Activated B cell treated with CpG ODN at 0.5 μM for 24 hours (primary cell): ENCODE measurements around the gene TXNDC2. TPM values are rescaled to one million over a fixed set of nuclear protein-coding genes. Genes with fewer than 3 reads are reported as not detected.
A peak's percentile ranks its signal among the peaks of the same experiment; 100 is the strongest.

Source experiments
- ATAC-seq: fragments of 200-7000 bp; cut with Tn5 transposase; one replicate; pipeline ENCODE4 v1.10.0; 2021; ENCODE audit warnings: low read depth, mild to moderate bottlenecking, moderate library complexity
- CTCF ChIA-PET: fragments of 350-600 bp; sonication (Branson Sonifier 250); formaldehyde crosslinking; loops from one replicate; lab custom pipeline; 2021; ENCODE audit warnings: antibody characterized with exemption; lab: Charles Lee
- POLR2A ChIA-PET: fragments of 350-600 bp; sonication (Branson Sonifier 250); formaldehyde crosslinking; loops from one replicate; lab custom pipeline; 2021; ENCODE audit warnings: antibody characterized with exemption; lab: Charles Lee
- DNase-seq: peaks from one replicate; pipeline ENCODE4 v3.0.0; 2022
- H3K27ac Mint-ChIP-seq: one replicate; pipeline ENCODE4 v1.8.0; 2020; ENCODE audit warnings: mixed read lengths
- H3K27me3 Mint-ChIP-seq: one replicate; pipeline ENCODE4 v1.8.0; 2021; ENCODE audit warnings: mixed read lengths
- H3K36me3 Mint-ChIP-seq: one replicate; pipeline ENCODE4 v1.8.0; 2021; ENCODE audit warnings: low read depth, mixed read lengths
- H3K4me1 Mint-ChIP-seq: one replicate; pipeline ENCODE4 v1.8.0; 2021; ENCODE audit warnings: mixed read lengths
- H3K4me3 Mint-ChIP-seq: one replicate; pipeline ENCODE4 v1.8.0; 2020; ENCODE audit warnings: mild to moderate bottlenecking, mixed read lengths
- H3K9me3 Mint-ChIP-seq: one replicate; pipeline ENCODE4 v1.8.0; 2020; ENCODE audit warnings: mixed read lengths
- CTCF ChIP-seq: fragments of 200-600 bp; IDR thresholded peaks from one replicate; pipeline ENCODE4 v1.8.0; 2022; ENCODE audit warnings: antibody characterized with exemption, mild to moderate bottlenecking
- intact Hi-C: fragments of 100-400 bp; cut with micrococcal nuclease; formaldehyde crosslinking; loops from one replicate; pipeline ENCODE4 v1.15.1; 2024
- total RNA-seq: library from RNA; stranded (reverse); gene quantifications from 2 replicates; pipeline ENCODE4 v1.2.3, GENCODE V29; 2022

TXNDC2 gene
- total RNA-seq, 1 donor from 2014 or later: 0.13 TPM

- Mint-ChIP-seq H3K27ac (peak overlapping the region; percentile 8), H3K4me1 (peaks cover 3% of the 10 kb centered on the region)
Observed at GRCh38 chr18:9849407-9850283, 36.1 kb upstream of the TXNDC2 start.

GRCh38 chr18:9850309-9850708 lies 35.5 kb upstream of the TXNDC2 start:
- intact Hi-C loops: no loop called here
- Mint-ChIP-seq H3K4me1 (peaks cover 4% of the 10 kb centered on the region), H3K27me3 (peaks cover 3% of the 10 kb centered on the region), H3K4me3 (no peak overlapping the region), H3K27ac (no peak overlapping the region), H3K9me3 (no peaks in the 10 kb centered on the region), H3K36me3 (peaks cover 53% of the 10 kb centered on the region)
- DNase-seq: no peak
- no peak for TF ChIP-seq CTCF
- CTCF ChIA-PET: no interaction called here
- ATAC-seq: no peak
- POLR2A ChIA-PET: no interaction called here

More at GRCh38 chr18:9849407-9850283, 36.1 kb upstream of the TXNDC2 start:
- Mint-ChIP-seq H3K4me3 (no peak overlapping the region), H3K36me3 (peaks cover 56% of the 10 kb centered on the region), H3K27me3 (peaks cover 3% of the 10 kb centered on the region), H3K9me3 (no peaks in the 10 kb centered on the region)
- TF ChIP-seq CTCF: no peak
- ATAC-seq (no peak), DNase-seq (no peak)
- ChIA-PET POLR2A (no interaction called here), CTCF (no interaction called here)
- intact Hi-C loops: no loop called here

- peaks cover 13% of the 10 kb centered on the region for H3K4me1 Mint-ChIP-seq
- no peaks in the 10 kb centered on the region for H3K9me3 Mint-ChIP-seq
- TF ChIP-seq CTCF: no peak
- H3K27ac Mint-ChIP-seq: no peak overlapping the region
- ChIA-PET CTCF (no interaction called here), POLR2A (no interaction called here)
- intact Hi-C loops: no loop called here
- H3K4me3 Mint-ChIP-seq: no peak overlapping the region
- peaks cover 43% of the 10 kb centered on the region for H3K36me3 Mint-ChIP-seq
- DNase-seq (no peak), ATAC-seq (no peak)
- peaks cover 3% of the 10 kb centered on the region for H3K27me3 Mint-ChIP-seq
Observed at GRCh38 chr18:9851511-9851910, 34.3 kb upstream of the TXNDC2 start.

GRCh38 chr18:9852266-9853081 lies 33.3 kb upstream of the TXNDC2 start:
- ATAC-seq: no peak
- Mint-ChIP-seq H3K9me3 (no peaks in the 10 kb centered on the region), H3K27me3 (peaks cover 3% of the 10 kb centered on the region), H3K4me1 (peaks cover 13% of the 10 kb centered on the region), H3K36me3 (peaks cover 35% of the 10 kb centered on the region), H3K4me3 (no peak overlapping the region), H3K27ac (no peak overlapping the region)
- no peak for TF ChIP-seq CTCF
- CTCF ChIA-PET: no interaction called here
- no peak for DNase-seq
- POLR2A ChIA-PET: interaction anchor here (0.7 kb wide), 1 partner anchor 855 kb away, joined by 4 read pairs; no protein-coding TSS in a partner anchor
- intact Hi-C loops: no loop called here
